RCC 7860 (cell line): ENCODE results near the gene BRIX1.
"Not testable (repeated sequence)": the region's sequence is repeated elsewhere in the genome, so short reads cannot be mapped to it uniquely, and the experiment has no call there.

ENCODE experiments used
- DNase-seq: peaks from one replicate; pipeline ENCODE4 v3.0.0-alpha.2; 2015; ENCODE audit warnings: low spot score
- FAIRE-seq: peaks from 2 replicates; lab custom pipeline; 2012; peaks lifted over from hg19 to GRCh38; lab: Jason Lieb, UNC

Gene BRIX1

GRCh38 chr5:34957857-34958690, 42.6 kb downstream of the BRIX1 start:
- DNase-seq, result peak; percentile 34
- FAIRE-seq, result peak; percentile 82

GRCh38 chr5:34959323-34959722, 43.8 kb downstream of the BRIX1 start:
- DNase-seq (peak; percentile 71), FAIRE-seq (peak; percentile 92)

- DNase-seq (no peak), FAIRE-seq (no peak)
These were observed 52.0 kb downstream of the BRIX1 start for GRCh38 chr5:34967540-34967939.

GRCh38 chr5:34968258-34968657, 52.7 kb downstream of the BRIX1 start:
- no peak for DNase-seq
- no peak for FAIRE-seq

GRCh38 chr5:34970552-34970951, 55.0 kb downstream of the BRIX1 start:
- DNase-seq (no peak), FAIRE-seq (no peak)

GRCh38 chr5:34971655-34972054, 56.1 kb downstream of the BRIX1 start:
- not testable (repeated sequence) for DNase-seq, FAIRE-seq
